Measurements from ENCODE around the gene FAM149B1.
"Not testable (repeated sequence)": the region's sequence is repeated elsewhere in the genome, so short reads cannot be mapped to it uniquely, and the experiment has no call there.

Gene FAM149B1

GRCh38 chr10:73150633-73151413 is 17.1 kb upstream of the FAM149B1 start:
- H3K9me3 ChIP-seq (ENCODE audit: control insufficient read depth in 1 of 2, low read length in 2 of 2); H3K9ac ChIP-seq (ENCODE audit: low read depth in 1 of 2, low read length in 2 of 2); H3K4me3 ChIP-seq (ENCODE audit: low read depth in 1 of 2, low read length in 2 of 2); H3K4me1 ChIP-seq (ENCODE audit: control insufficient read depth in 1 of 2, insufficient read depth in 2 of 2, low read length in 2 of 2); H3K27me3 ChIP-seq (ENCODE audit: control insufficient read depth in 1 of 2, insufficient read depth in 2 of 2, low read length in 2 of 2); H3K27ac ChIP-seq (ENCODE audit: low read depth, low read length): not testable (repeated sequence)
- H3K36me3 ChIP-seq (ENCODE audit: control insufficient read depth in 1 of 2, insufficient read depth in 2 of 2, low read length in 2 of 2), result peaks cover 22 to 50% of the 10 kb centered on the region in 2 donors

GRCh38 chr10:73152009-73152408 is 15.9 kb upstream of the FAM149B1 start:
- H3K36me3 ChIP-seq (ENCODE audit: control insufficient read depth in 1 of 2, insufficient read depth in 2 of 2, low read length in 2 of 2), result peaks cover 27 to 47% of the 10 kb centered on the region in 2 donors
- no peak overlapping the region for H3K4me3 ChIP-seq (ENCODE audit: low read depth in 1 of 2, low read length in 2 of 2)
- no peaks in the 10 kb centered on the region for H3K27me3 ChIP-seq (ENCODE audit: control insufficient read depth in 1 of 2, insufficient read depth in 2 of 2, low read length in 2 of 2)
- no peak overlapping the region for H3K27ac ChIP-seq (ENCODE audit: low read depth, low read length)
- H3K4me1 ChIP-seq (ENCODE audit: control insufficient read depth in 1 of 2, insufficient read depth in 2 of 2, low read length in 2 of 2), result no peaks in the 10 kb centered on the region
- no peaks in the 10 kb centered on the region for H3K9me3 ChIP-seq (ENCODE audit: control insufficient read depth in 1 of 2, low read length in 2 of 2)
- no peak overlapping the region for H3K9ac ChIP-seq (ENCODE audit: low read depth in 1 of 2, low read length in 2 of 2)

GRCh38 chr10:73156054-73156453 is 11.9 kb upstream of the FAM149B1 start:
- Histone ChIP-seq H3K27me3 (ENCODE audit: control insufficient read depth in 1 of 2, insufficient read depth in 2 of 2, low read length in 2 of 2) (no peaks in the 10 kb centered on the region), H3K27ac (ENCODE audit: low read depth, low read length) (no peak overlapping the region), H3K4me1 (ENCODE audit: control insufficient read depth in 1 of 2, insufficient read depth in 2 of 2, low read length in 2 of 2) (no peaks in the 10 kb centered on the region), H3K9me3 (ENCODE audit: control insufficient read depth in 1 of 2, low read length in 2 of 2) (no peaks in the 10 kb centered on the region), H3K4me3 (ENCODE audit: low read depth in 1 of 2, low read length in 2 of 2) (no peak overlapping the region), H3K9ac (ENCODE audit: low read depth in 1 of 2, low read length in 2 of 2) (no peak overlapping the region), H3K36me3 (ENCODE audit: control insufficient read depth in 1 of 2, insufficient read depth in 2 of 2, low read length in 2 of 2) (peaks cover 16 to 32% of the 10 kb centered on the region in 2 donors)

DNA sequence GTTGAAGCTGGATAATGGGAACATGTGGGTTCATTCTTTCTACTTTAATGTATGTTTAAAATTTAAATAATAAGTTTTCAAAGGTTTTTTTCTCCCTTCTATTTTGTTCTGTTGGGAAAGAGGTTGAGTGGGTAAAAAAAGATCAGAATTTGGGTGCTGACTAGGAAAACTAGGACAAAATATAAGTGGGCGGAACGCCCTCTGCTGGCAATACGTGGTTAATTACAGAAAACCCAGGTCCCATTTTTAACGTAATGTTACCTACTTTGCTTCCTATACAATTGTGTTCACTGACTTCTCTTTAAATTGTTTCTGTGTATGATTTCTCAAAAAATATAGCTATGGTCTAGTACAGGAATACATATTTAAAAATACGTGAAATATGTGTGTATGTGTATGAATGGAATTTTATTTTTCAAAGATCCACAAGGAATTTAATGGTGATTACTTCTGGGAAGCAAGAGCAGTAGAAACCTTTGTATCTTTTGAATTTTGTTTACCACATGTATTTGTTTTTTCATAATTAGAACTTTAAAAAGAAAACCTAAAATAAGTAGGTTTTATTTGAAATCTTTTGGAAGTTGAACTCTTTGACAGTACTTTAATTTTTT is 8.8 kb upstream of the FAM149B1 start:
- no peak overlapping the region for H3K9ac ChIP-seq (ENCODE audit: low read depth in 1 of 2, low read length in 2 of 2)
- H3K9me3 ChIP-seq (ENCODE audit: control insufficient read depth in 1 of 2, low read length in 2 of 2), result no peaks in the 10 kb centered on the region
- H3K36me3 ChIP-seq (ENCODE audit: control insufficient read depth in 1 of 2, insufficient read depth in 2 of 2, low read length in 2 of 2), result peaks cover 26 to 31% of the 10 kb centered on the region in 2 donors
- no peak overlapping the region for H3K27ac ChIP-seq (ENCODE audit: low read depth, low read length)
- H3K27me3 ChIP-seq (ENCODE audit: control insufficient read depth in 1 of 2, insufficient read depth in 2 of 2, low read length in 2 of 2), result no peaks in the 10 kb centered on the region
- peaks cover 0 to 2% of the 10 kb centered on the region in 2 donors for H3K4me1 ChIP-seq (ENCODE audit: control insufficient read depth in 1 of 2, insufficient read depth in 2 of 2, low read length in 2 of 2)
- H3K4me3 ChIP-seq (ENCODE audit: low read depth in 1 of 2, low read length in 2 of 2), result no peak overlapping the region

DNA sequence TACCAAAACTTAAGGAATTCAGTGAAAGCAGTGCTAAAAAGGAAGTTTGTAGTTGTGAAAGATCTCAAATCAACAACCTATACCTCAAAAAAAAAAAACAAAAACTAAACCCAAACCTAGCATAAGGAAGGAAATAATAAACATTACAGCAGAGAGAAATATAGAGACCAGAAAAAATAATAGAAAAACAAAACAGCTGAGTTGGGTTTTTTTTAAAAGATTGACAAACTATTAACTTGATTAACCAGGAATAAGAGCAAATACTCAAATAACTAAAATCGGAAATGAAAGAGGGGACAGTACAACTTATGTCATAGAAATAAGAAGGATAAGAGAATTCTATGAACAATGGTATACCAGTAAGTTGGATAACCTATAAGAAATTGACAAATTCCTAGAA is 6.8 kb upstream of the FAM149B1 start:
- Histone ChIP-seq H3K4me3 (ENCODE audit: low read depth in 1 of 2, low read length in 2 of 2) (no peak overlapping the region), H3K4me1 (ENCODE audit: control insufficient read depth in 1 of 2, insufficient read depth in 2 of 2, low read length in 2 of 2) (peaks cover 0 to 2% of the 10 kb centered on the region in 2 donors), H3K9me3 (ENCODE audit: control insufficient read depth in 1 of 2, low read length in 2 of 2) (no peaks in the 10 kb centered on the region), H3K27me3 (ENCODE audit: control insufficient read depth in 1 of 2, insufficient read depth in 2 of 2, low read length in 2 of 2) (no peaks in the 10 kb centered on the region), H3K9ac (ENCODE audit: low read depth in 1 of 2, low read length in 2 of 2) (no peak overlapping the region), H3K27ac (ENCODE audit: low read depth, low read length) (no peak overlapping the region), H3K36me3 (ENCODE audit: control insufficient read depth in 1 of 2, insufficient read depth in 2 of 2, low read length in 2 of 2) (peaks cover 24 to 25% of the 10 kb centered on the region in 2 donors)

GRCh38 chr10:73161662-73162061 is 6.3 kb upstream of the FAM149B1 start:
- Histone ChIP-seq H3K27me3 (ENCODE audit: control insufficient read depth in 1 of 2, insufficient read depth in 2 of 2, low read length in 2 of 2) (no peaks in the 10 kb centered on the region), H3K4me1 (ENCODE audit: control insufficient read depth in 1 of 2, insufficient read depth in 2 of 2, low read length in 2 of 2) (peaks cover 0 to 4% of the 10 kb centered on the region in 2 donors), H3K4me3 (ENCODE audit: low read depth in 1 of 2, low read length in 2 of 2) (no peak overlapping the region), H3K9ac (ENCODE audit: low read depth in 1 of 2, low read length in 2 of 2) (no peak overlapping the region), H3K27ac (ENCODE audit: low read depth, low read length) (no peak overlapping the region), H3K9me3 (ENCODE audit: control insufficient read depth in 1 of 2, low read length in 2 of 2) (no peaks in the 10 kb centered on the region), H3K36me3 (ENCODE audit: control insufficient read depth in 1 of 2, insufficient read depth in 2 of 2, low read length in 2 of 2) (peaks cover 20 to 21% of the 10 kb centered on the region in 2 donors)

DNA sequence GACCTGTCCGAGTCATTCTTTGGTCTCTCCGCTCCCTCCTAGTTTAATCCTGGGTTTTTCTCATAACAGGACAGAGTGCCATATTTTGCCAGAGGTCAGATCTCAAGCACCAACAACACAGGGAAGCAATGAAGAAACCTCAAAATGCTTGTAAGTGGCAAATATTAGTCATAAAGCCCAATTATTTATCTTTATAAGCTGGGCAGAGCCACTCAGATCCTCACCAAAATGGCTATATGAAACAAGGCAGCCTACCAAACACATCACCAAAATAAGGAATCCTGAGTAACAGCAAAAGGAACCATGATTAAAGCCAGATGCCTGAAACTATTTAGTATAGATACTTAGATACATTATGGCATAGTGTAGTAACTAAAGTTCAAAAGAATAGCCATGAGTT is 4.8 kb upstream of the FAM149B1 start:
- Histone ChIP-seq H3K27me3 (ENCODE audit: control insufficient read depth in 1 of 2, insufficient read depth in 2 of 2, low read length in 2 of 2) (no peaks in the 10 kb centered on the region), H3K4me3 (ENCODE audit: low read depth in 1 of 2, low read length in 2 of 2) (no peak overlapping the region), H3K4me1 (ENCODE audit: control insufficient read depth in 1 of 2, insufficient read depth in 2 of 2, low read length in 2 of 2) (peaks cover 0 to 13% of the 10 kb centered on the region in 2 donors), H3K9me3 (ENCODE audit: control insufficient read depth in 1 of 2, low read length in 2 of 2) (no peaks in the 10 kb centered on the region), H3K36me3 (ENCODE audit: control insufficient read depth in 1 of 2, insufficient read depth in 2 of 2, low read length in 2 of 2) (peaks cover 20 to 21% of the 10 kb centered on the region in 2 donors), H3K27ac (ENCODE audit: low read depth, low read length) (no peak overlapping the region), H3K9ac (ENCODE audit: low read depth in 1 of 2, low read length in 2 of 2) (no peak overlapping the region)

- Histone ChIP-seq H3K27ac (ENCODE audit: low read depth, low read length) (no peak overlapping the region), H3K36me3 (ENCODE audit: control insufficient read depth in 1 of 2, insufficient read depth in 2 of 2, low read length in 2 of 2) (peaks cover 12 to 18% of the 10 kb centered on the region in 2 donors), H3K4me1 (ENCODE audit: control insufficient read depth in 1 of 2, insufficient read depth in 2 of 2, low read length in 2 of 2) (peaks cover 7 to 20% of the 10 kb centered on the region in 2 donors), H3K9ac (ENCODE audit: low read depth in 1 of 2, low read length in 2 of 2) (peak overlapping the region in 1 of 2 donors; percentile 87), H3K27me3 (ENCODE audit: control insufficient read depth in 1 of 2, insufficient read depth in 2 of 2, low read length in 2 of 2) (no peaks in the 10 kb centered on the region), H3K4me3 (ENCODE audit: low read depth in 1 of 2, low read length in 2 of 2) (peak overlapping the region; percentile 89 to 100), H3K9me3 (ENCODE audit: control insufficient read depth in 1 of 2, low read length in 2 of 2) (no peaks in the 10 kb centered on the region)
Measured at GRCh38 chr10:73166972-73167371, 947 bp upstream of the FAM149B1 start.

- Histone ChIP-seq H3K36me3 (ENCODE audit: control insufficient read depth in 1 of 2, insufficient read depth in 2 of 2, low read length in 2 of 2) (peaks cover 8 to 14% of the 10 kb centered on the region in 2 donors), H3K9me3 (ENCODE audit: control insufficient read depth in 1 of 2, low read length in 2 of 2) (no peaks in the 10 kb centered on the region), H3K27ac (ENCODE audit: low read depth, low read length) (peak overlapping the region; percentile 79), H3K4me1 (ENCODE audit: control insufficient read depth in 1 of 2, insufficient read depth in 2 of 2, low read length in 2 of 2) (peaks cover 7 to 20% of the 10 kb centered on the region in 2 donors), H3K27me3 (ENCODE audit: control insufficient read depth in 1 of 2, insufficient read depth in 2 of 2, low read length in 2 of 2) (no peaks in the 10 kb centered on the region), H3K4me3 (ENCODE audit: low read depth in 1 of 2, low read length in 2 of 2) (peak overlapping the region; percentile 89 to 100), H3K9ac (ENCODE audit: low read depth in 1 of 2, low read length in 2 of 2) (peak overlapping the region; percentile 87 to 99)
Measured at GRCh38 chr10:73167458-73167782, 499 bp upstream of the FAM149B1 start.

DNA sequence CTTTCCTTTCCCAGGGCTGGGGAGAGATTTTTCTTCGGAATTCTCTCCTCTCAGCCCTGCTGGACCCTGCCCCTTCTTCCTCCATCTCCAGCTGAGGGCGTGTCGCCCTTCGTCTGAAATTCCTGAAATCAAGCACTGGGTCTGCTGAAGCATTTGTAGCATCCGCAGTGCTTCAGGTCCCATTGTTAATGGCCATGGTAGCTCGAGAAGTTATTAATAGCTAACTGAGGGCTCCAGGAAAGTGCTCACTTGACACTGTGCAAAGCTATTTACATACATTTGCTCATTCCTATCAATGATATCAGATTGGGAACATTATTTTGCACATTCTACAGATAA is 515 bp downstream of the FAM149B1 start:
- Histone ChIP-seq H3K4me1 (ENCODE audit: control insufficient read depth in 1 of 2, insufficient read depth in 2 of 2, low read length in 2 of 2) (peaks cover 7 to 18% of the 10 kb centered on the region in 2 donors), H3K36me3 (ENCODE audit: control insufficient read depth in 1 of 2, insufficient read depth in 2 of 2, low read length in 2 of 2) (peaks cover 0 to 3% of the 10 kb centered on the region in 2 donors), H3K9me3 (ENCODE audit: control insufficient read depth in 1 of 2, low read length in 2 of 2) (no peaks in the 10 kb centered on the region), H3K9ac (ENCODE audit: low read depth in 1 of 2, low read length in 2 of 2) (peak overlapping the region; percentile 87 to 99), H3K4me3 (ENCODE audit: low read depth in 1 of 2, low read length in 2 of 2) (peak overlapping the region; percentile 89 to 100), H3K27ac (ENCODE audit: low read depth, low read length) (peak overlapping the region; percentile 79), H3K27me3 (ENCODE audit: control insufficient read depth in 1 of 2, insufficient read depth in 2 of 2, low read length in 2 of 2) (no peaks in the 10 kb centered on the region)

All from duodenal mucosa (tissue), 2 donors.